Psoas muscle (tissue), 8 donors: Measurements from ENCODE around the gene TOR2A. TPM values are rescaled to one million over a fixed set of nuclear protein-coding genes. Genes with fewer than 3 reads are reported as not detected.

Source experiments
- ATAC-seq, 4 donors: fragments of 200-7000 bp; cut with Tn5 transposase; one replicate each; pipeline ENCODE4 v1.9.1; 2020; ENCODE audit warnings: moderate library complexity in 3 of 4, mild to moderate bottlenecking in 2 of 4
- DNase-seq, 2 donors: peaks; one replicate each; pipeline ENCODE4 v3.0.0-alpha.2; 2020
- H3K27ac ChIP-seq: fragments of 200-600 bp; one replicate; pipeline ENCODE4 v1.8.0; 2022
- H3K27me3 ChIP-seq, 3 donors: fragments of 200-600 bp in 1 of 3; one replicate each; pipeline versions ENCODE4 v1.6.1 to v1.8.0; 2013 to 2022; ENCODE audit warnings: low read length in 2 of 3, mild to moderate bottlenecking in 2 of 3, moderate library complexity in 1 of 3; ENCODE audit not compliant: insufficient read depth in 3 of 3
- H3K36me3 ChIP-seq, 2 donors: fragments of 200-600 bp in 1 of 2; one replicate each; pipeline versions ENCODE4 v1.6.1 to v1.8.0; 2013 to 2022; ENCODE audit warnings: low read depth in 1 of 2, mild to moderate bottlenecking in 1 of 2, moderate library complexity in 1 of 2; ENCODE audit not compliant: insufficient read depth in 1 of 2
- H3K4me1 ChIP-seq: fragments of 200-600 bp; one replicate; pipeline ENCODE4 v1.8.0; 2022
- H3K4me3 ChIP-seq: fragments of 200-600 bp; one replicate; pipeline ENCODE4 v1.8.0; 2022; ENCODE audit warnings: mild to moderate bottlenecking
- H3K9me3 ChIP-seq: fragments of 200-600 bp; one replicate; pipeline ENCODE4 v1.8.0; 2022
- WGBS, 3 donors: extraction: QIAGEN DNeasy Blood & Tissue Kit; methylation state at CpG; one replicate each; pipeline versions ENCODE4 v1.1.6 to v1.1.7; 2013; 5-methylcytosine and 5-hydroxymethylcytosine counted together
- intact Hi-C, 2 donors: fragments of 100-400 bp; cut with DNase I; formaldehyde crosslinking; loops; one replicate each; pipeline versions ENCODE4 v1.11.0 to v1.14.2; 2022
- polyA plus RNA-seq, 3 donors: library from polyadenylated mRNA; stranded (reverse); fragments of 200-250 nt; gene quantifications; one replicate each; pipeline ENCODE4 v1.2.3, GENCODE V29; 2013
- total RNA-seq, 4 donors: library from RNA; stranded (reverse); fragmentation: NEBNext Ultra II Directional in 2 of 4; extraction: Animal tissue kit (Norgen Biotek cat#: 25700) in 2 of 4; gene quantifications; one replicate each; pipeline versions ENCODE4 v1.2.1 to v1.2.4, GENCODE V29; 2021 to 2023
- TF ChIP-seq, protein P1 (sequence below): fragments of 200-600 bp; IDR thresholded peaks from one replicate; pipeline ENCODE4 v1.8.0; 2022; ENCODE audit warnings: antibody characterized with exemption
- donor health status: healthy with polysubstance abuse.
- donor health status: DM: no; HTN: no; CAD: no; lungs with moderate emphysema.
- donor health status: Bipolar disorder and iron deficiency.
- donor health status: healthy.
- donor health status: DM: yes; HTN: yes; CAD: no.
- donor health status: DM: no; HTN: no; CAD: no.
- donor health status: DM: no; HTN: no; CAD: no.
- donor health status: DM: yes; HTN: yes; CAD: no.

The TOR2A gene
- total and polyA plus RNA-seq, 7 donors = 2.8 to 6.9 (median 4.6) TPM

DNA sequence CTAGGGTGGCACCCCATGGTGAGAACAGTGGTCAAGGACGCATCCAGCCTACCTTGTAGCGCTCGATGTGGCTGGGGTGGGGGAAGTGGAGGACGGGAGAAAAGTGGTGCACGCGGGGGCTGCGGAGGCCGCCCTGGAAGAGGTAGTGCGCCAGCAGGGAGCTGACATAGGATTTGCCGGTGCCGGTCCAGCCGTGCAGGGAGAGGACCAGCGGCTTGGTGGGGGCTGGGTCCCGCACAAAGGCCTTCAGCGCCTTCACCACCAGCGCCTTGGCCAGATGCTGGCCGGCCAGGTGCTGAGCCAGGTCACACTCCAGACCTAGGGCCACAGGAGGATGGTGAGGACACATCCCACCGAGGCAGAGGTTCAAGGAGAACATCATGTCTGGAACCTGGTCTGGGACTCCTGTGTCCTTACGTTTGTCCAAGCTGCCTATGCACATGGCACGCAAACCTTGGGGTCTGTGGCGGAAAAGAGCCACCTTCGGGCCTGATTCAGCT lies 797 bp downstream of the TOR2A start:
- TF ChIP-seq, protein P1, sequence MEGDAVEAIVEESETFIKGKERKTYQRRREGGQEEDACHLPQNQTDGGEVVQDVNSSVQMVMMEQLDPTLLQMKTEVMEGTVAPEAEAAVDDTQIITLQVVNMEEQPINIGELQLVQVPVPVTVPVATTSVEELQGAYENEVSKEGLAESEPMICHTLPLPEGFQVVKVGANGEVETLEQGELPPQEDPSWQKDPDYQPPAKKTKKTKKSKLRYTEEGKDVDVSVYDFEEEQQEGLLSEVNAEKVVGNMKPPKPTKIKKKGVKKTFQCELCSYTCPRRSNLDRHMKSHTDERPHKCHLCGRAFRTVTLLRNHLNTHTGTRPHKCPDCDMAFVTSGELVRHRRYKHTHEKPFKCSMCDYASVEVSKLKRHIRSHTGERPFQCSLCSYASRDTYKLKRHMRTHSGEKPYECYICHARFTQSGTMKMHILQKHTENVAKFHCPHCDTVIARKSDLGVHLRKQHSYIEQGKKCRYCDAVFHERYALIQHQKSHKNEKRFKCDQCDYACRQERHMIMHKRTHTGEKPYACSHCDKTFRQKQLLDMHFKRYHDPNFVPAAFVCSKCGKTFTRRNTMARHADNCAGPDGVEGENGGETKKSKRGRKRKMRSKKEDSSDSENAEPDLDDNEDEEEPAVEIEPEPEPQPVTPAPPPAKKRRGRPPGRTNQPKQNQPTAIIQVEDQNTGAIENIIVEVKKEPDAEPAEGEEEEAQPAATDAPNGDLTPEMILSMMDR = no peak
- peaks cover 11% of the 10 kb centered on the region for H3K4me1 ChIP-seq
- no peak for ATAC-seq
- H3K27ac ChIP-seq = peak overlapping the region; percentile 99
- WGBS, 3 donors = 39 to 53% (median 45%) methylated on average over 22 of the region's 22 CpGs
- peaks cover 0 to 1% (median 0%) of the 10 kb centered on the region in 3 donors for H3K27me3 ChIP-seq
- no peaks in the 10 kb centered on the region for H3K9me3 ChIP-seq
- peak in 1 of 2 donors; percentile 69 for DNase-seq
- intact Hi-C loops = loop anchor here (1.0 to 5.0 kb wide), 5 partner anchors 51 to 232 kb away; partner anchors contain the start of gene STXBP1 (in 1 of the 2)
- H3K4me3 ChIP-seq = peak overlapping the region; percentile 97
- peaks cover 0 to 42% of the 10 kb centered on the region in 2 donors for H3K36me3 ChIP-seq

DNA sequence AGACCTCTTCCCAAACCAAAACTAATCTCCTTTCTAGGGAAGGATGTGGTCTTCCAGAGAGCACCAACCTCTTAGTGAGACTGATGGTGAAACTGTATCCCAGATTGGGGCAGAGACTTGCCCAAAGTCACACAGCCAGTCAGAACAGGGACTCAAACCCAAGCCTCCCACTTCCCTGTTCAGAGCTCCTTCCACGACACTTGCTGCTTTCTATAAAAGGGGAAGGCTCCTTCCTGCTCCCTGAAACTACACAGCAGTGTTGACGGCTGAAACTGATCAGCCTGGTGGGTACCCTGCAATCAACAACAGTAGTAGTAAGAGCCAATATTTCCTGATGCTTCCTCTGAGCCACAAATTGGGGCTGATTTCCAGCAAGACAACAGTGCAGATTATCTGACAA lies 1.5 kb downstream of the TOR2A start:
- H3K27me3 ChIP-seq = peaks cover 0 to 1% (median 0%) of the 10 kb centered on the region in 3 donors
- no peak for DNase-seq
- H3K4me3 ChIP-seq = peak overlapping the region; percentile 97
- H3K27ac ChIP-seq = no peak overlapping the region
- no peak for ATAC-seq
- intact Hi-C loops = loop anchor here (1.0 to 5.0 kb wide), 5 partner anchors 51 to 231 kb away; partner anchors contain the start of gene STXBP1 (in 1 of the 2)
- H3K4me1 ChIP-seq = peaks cover 11% of the 10 kb centered on the region
- 76 to 92% (median 81%) methylated on average over 2 of the region's 2 CpGs for WGBS, 3 donors
- peaks cover 0 to 38% of the 10 kb centered on the region in 2 donors for H3K36me3 ChIP-seq
- TF ChIP-seq, protein P1 = no peak
- H3K9me3 ChIP-seq = no peaks in the 10 kb centered on the region

DNA sequence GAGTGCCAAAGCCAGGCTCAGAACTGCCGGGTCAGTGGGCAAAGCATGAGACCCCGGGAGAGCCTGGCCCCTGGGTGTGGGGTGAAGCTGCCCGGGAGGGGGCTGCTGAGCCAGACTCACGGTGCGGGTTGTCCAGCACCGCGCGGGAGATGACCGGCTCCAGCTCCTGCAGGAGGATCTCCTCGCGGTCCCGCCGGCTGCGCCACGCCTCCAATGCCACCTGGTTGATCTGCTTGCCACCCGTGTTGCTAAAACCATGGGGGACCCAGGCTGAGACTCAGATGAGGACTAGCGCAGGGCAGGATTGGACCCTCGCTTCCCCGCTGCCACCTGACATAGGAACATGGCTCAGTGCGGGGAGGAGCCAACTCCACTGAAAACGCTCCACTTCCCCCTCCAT lies 2.6 kb downstream of the TOR2A start:
- H3K27me3 ChIP-seq = peaks cover 0 to 1% (median 0%) of the 10 kb centered on the region in 3 donors
- DNase-seq = no peak
- H3K9me3 ChIP-seq = no peaks in the 10 kb centered on the region
- peaks cover 0 to 31% of the 10 kb centered on the region in 2 donors for H3K36me3 ChIP-seq
- H3K4me3 ChIP-seq = no peak overlapping the region
- WGBS, 3 donors = 86 to 92% (median 90%) methylated on average over 21 of the region's 21 CpGs
- no peak for ATAC-seq
- H3K4me1 ChIP-seq = peaks cover 11% of the 10 kb centered on the region
- TF ChIP-seq, protein P1 = no peak
- H3K27ac ChIP-seq = no peak overlapping the region
- intact Hi-C loops = loop anchor here (5.0 kb wide), 3 partner anchors 120 to 230 kb away; partner anchors contain the start of gene STXBP1 (in 1 of the 2)

DNA sequence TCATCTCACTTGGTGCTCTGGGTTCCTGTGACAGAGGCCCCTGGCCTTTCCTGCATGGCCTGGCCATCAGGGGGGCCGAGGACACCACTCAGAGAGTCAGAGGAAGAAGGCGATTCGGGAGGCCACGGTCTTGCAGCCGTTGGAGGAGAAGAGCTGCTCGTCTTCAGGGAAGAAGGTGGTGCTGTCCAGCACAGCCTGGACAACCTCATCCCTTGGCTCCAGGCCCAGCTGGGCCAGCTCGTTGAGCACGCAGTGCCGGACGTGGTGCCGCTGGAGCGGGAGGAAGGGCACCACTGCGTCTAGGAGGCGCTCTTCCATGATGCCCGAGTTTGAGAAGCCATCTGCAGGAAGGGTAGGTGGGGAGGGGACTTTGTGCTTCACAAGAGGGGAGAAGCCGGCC lies 3.2 kb downstream of the TOR2A start:
- Histone ChIP-seq H3K27me3 (no peaks in the 10 kb centered on the region), H3K4me3 (no peak overlapping the region), H3K27ac (no peak overlapping the region), H3K36me3 (peaks cover 0 to 31% of the 10 kb centered on the region in 2 donors), H3K9me3 (no peaks in the 10 kb centered on the region), H3K4me1 (peaks cover 11% of the 10 kb centered on the region)
- 66 to 71% (median 68%) methylated on average over 16 of the region's 16 CpGs for WGBS, 3 donors
- ATAC-seq (no peak), DNase-seq (peak in 1 of 2 donors; percentile 53)
- TF ChIP-seq, protein P1 = no peak
- intact Hi-C loops = loop anchor here (5.0 kb wide), 3 partner anchors 120 to 230 kb away; partner anchors contain the start of gene STXBP1 (in 1 of the 2)
